HepG2 (cell line): ENCODE data around the gene GEMIN2. TPM values are rescaled to one million over a fixed set of nuclear protein-coding genes. Genes with fewer than 3 reads are reported as not detected.

ENCODE experiments used
- CAMTA2 ChIP-seq: sonication (generic); formaldehyde crosslinking; IDR thresholded peaks from 2 replicates; pipeline ENCODE4 v1.4.0; 2020; ENCODE audit warnings: mild to moderate bottlenecking, missing genetic modification reagents, borderline replicate concordance
- GATAD2A ChIP-seq: IDR thresholded peaks from 2 replicates; pipeline ENCODE4 v1.6.1; 2016
- MNT ChIP-seq: fragments of 450-650 bp; IDR thresholded peaks from 2 replicates; pipeline ENCODE4 v1.6.1; 2016
- POLR2AphosphoS5 ChIP-seq: IDR thresholded peaks from 2 replicates; pipeline ENCODE4 v1.6.1; 2012; ENCODE audit warnings: low read depth, low read length
- RERE ChIP-seq: IDR thresholded peaks from 2 replicates; pipeline ENCODE4 v1.6.1; 2016; ENCODE audit warnings: low read depth, missing genetic modification reagents, missing compliant biosample characterization
- RXRB ChIP-seq: IDR thresholded peaks from 2 replicates; pipeline ENCODE4 v1.6.1; 2016; ENCODE audit warnings: borderline replicate concordance, missing genetic modification reagents, missing compliant biosample characterization
- SP2 ChIP-seq: sonication (generic); formaldehyde crosslinking; IDR thresholded peaks from 2 replicates; pipeline ENCODE4 v1.5.1; 2020; ENCODE audit warnings: mild to moderate bottlenecking, missing genetic modification reagents
- SRF ChIP-seq: IDR thresholded peaks from 2 replicates; pipeline ENCODE4 v1.6.1; 2011; ENCODE audit warnings: mild to moderate bottlenecking, low read depth, low read length, moderate library complexity
- ZBED4 ChIP-seq: sonication (generic); formaldehyde crosslinking; IDR thresholded peaks from 2 replicates; pipeline ENCODE4 v1.4.0; 2020; ENCODE audit warnings: missing genetic modification reagents, borderline replicate concordance
- ZBTB39 ChIP-seq: sonication (generic); formaldehyde crosslinking; IDR thresholded peaks from 2 replicates; pipeline ENCODE4 v1.5.0; 2020; ENCODE audit warnings: missing genetic modification reagents
- ZBTB46 ChIP-seq: sonication (generic); formaldehyde crosslinking; IDR thresholded peaks from 2 replicates; pipeline ENCODE4 v1.4.0; 2020; ENCODE audit warnings: mild to moderate bottlenecking, missing genetic modification reagents, borderline replicate concordance
- ZBTB8A ChIP-seq: sonication (generic); formaldehyde crosslinking; IDR thresholded peaks from 2 replicates; pipeline ENCODE4 v1.4.0; 2020; ENCODE audit warnings: mild to moderate bottlenecking, low read depth, missing genetic modification reagents, borderline replicate concordance
- ZNF235 ChIP-seq: sonication (generic); formaldehyde crosslinking; IDR thresholded peaks from 2 replicates; pipeline ENCODE4 v1.8.1; 2023; ENCODE audit warnings: mild to moderate bottlenecking, missing genetic modification reagents, borderline replicate concordance
- ZNF850 ChIP-seq: sonication (generic); formaldehyde crosslinking; conservative IDR thresholded peaks from 2 replicates; pipeline ENCODE4 v1.9.0; 2021; ENCODE audit warnings: mild to moderate bottlenecking, missing genetic modification reagents
- ZNF883 ChIP-seq: sonication (generic); formaldehyde crosslinking; IDR thresholded peaks from 2 replicates; pipeline ENCODE4 v1.5.1; 2020; ENCODE audit warnings: mild to moderate bottlenecking, missing genetic modification reagents; ENCODE audit errors: not compliant biosample characterization
- polyA plus RNA-seq, 8 experiments: library from polyadenylated mRNA; depleted of rRNA in 3 of 8; stranded (reverse) in 7 of 8; unstranded in 1 of 8; fragments of >200 nt; fragmentation: Illumina TruSeq in 4 of 8; extraction: Trizol in 4 of 8; gene quantifications; 2 replicates each; pipeline versions ENCODE4 v1.2.1 to v1.2.3, GENCODE V29; 2011 to 2016; ENCODE audit warnings: low read depth in 4 of 8, missing spikeins in 1 of 8, mixed read lengths in 1 of 8; ENCODE audit not compliant: insufficient read depth in 1 of 8
- total RNA-seq, 5 experiments: library from RNA; depleted of rRNA; stranded (reverse); fragments of >200 nt; fragmentation: Illumina TruSeq; extraction: Trizol; gene quantifications; 2 replicates each; pipeline ENCODE4 v1.2.3, GENCODE V29; 2016; ENCODE audit warnings: low read depth in 1 of 5

The GEMIN2 gene
- total and polyA plus RNA-seq, 2 of the 13 experiments (the other 11 are each of a cell fraction or from before 2014, with no cell fraction given): 54.8 to 110 TPM

- TF ChIP-seq ZBTB39 (CRISPR knock-in tag): no peak
- peak; percentile 26; the same call in 1 of the 2 replicates for TF ChIP-seq POLR2AphosphoS5
- no peak for TF ChIP-seq GATAD2A (CRISPR knock-in tag)
- peak; percentile 80; the same call in 1 of the 2 replicates for TF ChIP-seq CAMTA2 (CRISPR knock-in tag)
- no peak for TF ChIP-seq RERE
- no peak for TF ChIP-seq ZNF850 (CRISPR knock-in tag)
- peak; percentile 45 for TF ChIP-seq ZNF883 (CRISPR knock-in tag)
- no peak for TF ChIP-seq ZBTB8A
- TF ChIP-seq SP2: no peak
- no peak for TF ChIP-seq ZBED4 (CRISPR knock-in tag)
- no peak for TF ChIP-seq ZBTB46
- TF ChIP-seq ZNF235 (CRISPR knock-in tag): peak; percentile 38; the same call in 1 of the 2 replicates
- no peak for TF ChIP-seq MNT
- no peak for TF ChIP-seq RXRB (CRISPR knock-in tag)
- no peak for TF ChIP-seq SRF
Measured at GRCh38 chr14:39177168-39177545, 63.0 kb downstream of the GEMIN2 start (continued).
